CD4-positive, alpha-beta T cell treated with Interleukin-12 subunit alpha and Interleukin-12 subunit beta, for 1 hour (primary cell): ENCODE results near the gene SLC35F1.

ENCODE experiments used
- DNase-seq: peaks from one replicate; pipeline ENCODE4 v3.0.0-alpha.2; 2020

Gene SLC35F1

GRCh38 chr6:118206221-118206620, 299.2 kb downstream of the SLC35F1 start:
- no peak for DNase-seq

DNA sequence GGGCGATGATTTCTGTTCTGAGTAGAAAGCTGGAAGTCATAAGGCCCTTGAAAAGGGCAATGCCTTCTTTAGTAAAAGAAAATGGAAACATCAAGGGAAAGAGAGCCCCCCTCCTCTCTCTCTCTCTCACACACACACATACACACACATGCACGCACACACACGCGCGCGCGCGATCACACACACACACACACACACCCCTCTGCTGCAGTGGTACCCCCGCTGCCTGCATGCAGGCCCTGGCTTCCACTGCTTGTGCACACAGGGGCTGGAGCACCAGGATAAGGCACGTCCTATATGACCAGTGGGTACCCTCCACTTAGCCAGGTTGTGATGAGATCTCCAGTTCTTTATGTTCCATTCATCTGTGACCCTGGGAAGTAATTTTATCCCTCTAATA, 300.9 kb downstream of the SLC35F1 start:
- DNase-seq = no peak

DNA sequence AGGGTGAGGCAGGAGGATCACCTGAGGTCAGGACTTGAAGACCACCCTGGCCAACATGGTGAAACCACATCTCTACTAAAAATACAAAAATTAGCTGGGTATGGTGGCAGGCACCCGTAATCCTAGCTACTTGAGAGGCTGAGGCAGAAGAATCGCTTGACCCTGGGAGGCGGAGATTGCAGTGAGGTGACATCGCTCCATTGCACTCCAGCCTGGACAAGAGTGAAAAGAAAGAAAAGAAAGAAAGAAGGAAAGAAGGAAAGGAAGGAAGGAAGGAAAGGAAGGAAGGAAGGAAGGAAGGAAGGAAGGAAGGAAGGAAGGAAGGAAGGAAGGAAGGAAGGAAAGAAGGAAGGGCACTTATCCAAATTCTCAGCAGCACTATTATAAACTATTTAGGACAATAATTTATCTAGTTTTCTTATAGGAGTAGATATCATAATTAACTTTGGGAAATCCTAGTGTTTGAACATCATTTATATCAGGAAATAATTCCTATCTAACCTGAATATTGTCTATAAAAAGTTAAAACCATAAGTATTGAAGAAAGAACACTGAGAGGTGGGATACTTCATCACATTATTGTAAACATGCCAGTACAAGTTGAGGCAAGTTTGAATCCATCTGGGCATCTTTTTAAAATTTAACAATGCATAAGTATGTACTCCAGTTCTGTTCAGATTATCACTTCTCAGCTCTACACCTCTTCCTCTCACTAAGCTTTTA, 305.5 kb downstream of the SLC35F1 start:
- no peak for DNase-seq

- DNase-seq = no peak
These were observed 308.2 kb downstream of the SLC35F1 start for GRCh38 chr6:118215269-118215668.

- no peak for DNase-seq
These were observed 309.7 kb downstream of the SLC35F1 start for GRCh38 chr6:118216751-118217150.

DNA sequence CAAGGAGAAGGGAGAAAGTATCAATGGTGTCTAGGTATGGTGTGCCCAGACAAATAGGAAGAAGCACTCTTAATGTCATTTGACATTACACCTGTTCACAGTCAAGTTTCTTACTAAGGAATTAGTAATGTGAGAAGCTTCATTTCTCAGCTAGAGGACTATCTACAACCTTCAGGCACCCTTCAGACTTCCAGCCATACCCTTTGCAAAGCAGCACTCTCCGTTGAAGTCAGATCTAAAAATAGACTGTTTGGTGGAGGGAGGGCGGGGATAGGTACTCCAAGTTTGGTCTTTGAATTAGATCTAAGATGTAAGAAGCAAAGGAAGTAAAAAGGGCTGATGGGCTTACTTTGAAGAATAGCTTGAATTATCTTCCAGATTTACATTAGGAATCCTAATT, 311.1 kb downstream of the SLC35F1 start:
- no peak for DNase-seq

DNA sequence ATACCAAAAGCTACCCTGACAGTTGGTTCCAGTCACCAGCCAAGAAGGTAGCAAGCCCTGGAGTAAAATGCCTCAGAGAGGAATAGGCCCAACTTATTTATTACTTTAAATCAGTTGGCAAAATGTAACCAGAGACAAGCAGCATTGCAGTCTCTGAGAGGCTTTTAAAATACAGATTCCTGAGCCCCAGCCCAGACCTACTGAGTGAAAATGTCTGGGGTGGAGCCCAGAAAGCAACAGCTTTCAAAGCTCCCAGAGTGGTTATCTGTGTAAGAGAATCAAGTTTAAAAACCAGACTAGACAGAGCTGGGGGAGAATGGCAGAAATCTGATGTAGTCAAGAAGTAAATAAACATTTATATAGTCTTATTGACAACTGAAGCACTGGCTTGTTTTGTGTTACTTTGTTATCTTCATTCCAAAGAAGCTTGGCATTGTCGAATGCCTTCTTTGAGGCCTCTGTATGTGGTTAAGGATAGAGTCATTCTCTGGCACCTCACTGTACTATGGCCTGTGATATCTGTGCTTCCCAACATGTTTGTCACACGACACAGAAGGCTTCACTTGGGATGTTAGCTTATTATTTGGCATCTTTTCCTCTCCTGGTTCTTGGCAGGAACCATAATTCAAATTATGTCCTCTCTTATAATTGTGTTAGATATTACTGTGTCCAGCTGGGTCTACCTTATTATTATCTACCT, 313.5 kb downstream of the SLC35F1 start:
- no peak for DNase-seq

GRCh38 chr6:118223316-118223715, 316.3 kb downstream of the SLC35F1 start:
- no peak for DNase-seq

GRCh38 chr6:118228886-118229285, 321.8 kb downstream of the SLC35F1 start:
- DNase-seq = no peak

GRCh38 chr6:118240878-118241528, 333.9 kb downstream of the SLC35F1 start:
- no peak for DNase-seq

DNA sequence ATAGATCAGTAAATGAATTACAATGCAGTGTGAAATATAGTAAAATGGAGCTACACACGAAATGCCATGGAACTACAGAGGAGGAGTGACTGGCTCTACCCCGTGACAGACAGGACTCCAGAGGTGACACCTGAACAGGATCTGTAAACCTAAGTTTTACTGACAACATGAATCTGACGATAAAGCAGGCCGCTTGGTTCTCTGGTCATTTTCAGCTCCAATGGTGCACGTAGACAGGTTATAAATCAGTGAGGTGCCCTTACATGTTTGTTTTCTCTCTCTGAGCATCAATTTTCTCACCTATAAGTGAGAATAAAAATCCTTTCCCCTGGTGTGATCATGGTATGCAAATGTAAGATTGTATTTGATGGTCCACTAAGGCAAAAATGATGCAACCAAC, 339.3 kb downstream of the SLC35F1 start:
- no peak for DNase-seq

- DNase-seq = no peak
These were observed 341.1 kb downstream of the SLC35F1 start for GRCh38 chr6:118248171-118248570.

- DNase-seq = no peak
These were observed 342.6 kb downstream of the SLC35F1 start for GRCh38 chr6:118249680-118250079.

- DNase-seq = no peak
These were observed 345.4 kb downstream of the SLC35F1 start for GRCh38 chr6:118252474-118252873.

- no peak for DNase-seq
These were observed 346.7 kb downstream of the SLC35F1 start for GRCh38 chr6:118253741-118254140.

DNA sequence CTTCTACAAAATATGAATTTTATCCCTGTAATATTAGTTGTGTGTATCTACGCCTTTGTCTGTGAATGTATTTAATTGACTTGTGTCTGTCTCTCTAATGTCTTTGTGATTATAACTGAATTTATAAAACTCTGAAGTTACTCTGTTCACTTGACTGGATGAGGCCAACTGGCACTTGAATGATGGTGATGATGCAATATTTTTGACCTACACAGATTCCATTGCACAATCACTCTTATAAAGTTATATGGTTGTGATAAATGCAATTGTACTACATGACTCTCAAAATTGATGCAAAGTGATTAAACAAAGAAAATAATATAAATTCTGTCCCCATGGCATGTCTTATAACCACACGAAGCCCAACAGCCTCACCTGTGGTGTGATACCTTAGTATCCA, 353.8 kb downstream of the SLC35F1 start:
- DNase-seq = no peak

GRCh38 chr6:118263921-118264486, 356.9 kb downstream of the SLC35F1 start:
- DNase-seq = no peak

DNA sequence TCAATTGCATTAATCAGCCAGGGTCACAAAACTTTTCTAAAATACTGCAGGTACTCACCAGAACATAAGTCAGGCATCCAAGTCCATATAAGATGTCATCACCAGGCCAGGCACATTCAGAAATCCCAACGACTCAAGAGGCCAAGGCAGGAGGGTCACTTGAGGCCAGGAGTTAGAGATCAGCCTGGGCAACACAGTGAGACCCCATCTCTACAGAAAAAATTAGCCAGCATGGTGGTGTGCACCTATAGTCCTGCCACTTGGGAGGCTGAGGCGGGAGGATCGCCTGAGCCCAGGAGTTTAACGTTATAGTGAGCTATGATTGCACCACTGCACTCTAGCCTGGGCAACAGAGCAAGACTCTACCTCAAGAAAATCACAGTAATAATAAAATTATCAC, 362.6 kb downstream of the SLC35F1 start:
- no peak for DNase-seq

DNA sequence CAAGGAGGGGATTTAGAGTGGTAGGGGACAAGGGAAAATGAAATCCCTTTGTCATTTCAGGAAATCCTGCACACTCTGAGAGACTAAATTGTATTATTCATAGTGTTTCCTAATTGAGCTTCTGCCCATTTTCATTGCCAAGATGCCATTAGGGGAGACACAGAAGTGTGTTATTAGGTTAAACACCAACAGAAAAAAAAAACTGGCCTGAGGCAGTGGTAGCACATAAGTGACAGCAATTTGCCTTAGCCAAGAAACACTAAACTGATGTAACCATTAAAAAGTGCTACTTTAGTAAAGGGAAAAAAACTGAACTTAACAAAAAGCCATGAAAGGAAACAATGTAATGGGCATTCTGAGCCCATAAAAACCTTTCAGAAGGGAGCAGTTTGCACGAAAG, 370.6 kb downstream of the SLC35F1 start:
- DNase-seq = no peak

GRCh38 chr6:118280210-118280609, 373.1 kb downstream of the SLC35F1 start:
- no peak for DNase-seq

- DNase-seq = no peak
These were observed 374.2 kb downstream of the SLC35F1 start for GRCh38 chr6:118281291-118281690.

DNA sequence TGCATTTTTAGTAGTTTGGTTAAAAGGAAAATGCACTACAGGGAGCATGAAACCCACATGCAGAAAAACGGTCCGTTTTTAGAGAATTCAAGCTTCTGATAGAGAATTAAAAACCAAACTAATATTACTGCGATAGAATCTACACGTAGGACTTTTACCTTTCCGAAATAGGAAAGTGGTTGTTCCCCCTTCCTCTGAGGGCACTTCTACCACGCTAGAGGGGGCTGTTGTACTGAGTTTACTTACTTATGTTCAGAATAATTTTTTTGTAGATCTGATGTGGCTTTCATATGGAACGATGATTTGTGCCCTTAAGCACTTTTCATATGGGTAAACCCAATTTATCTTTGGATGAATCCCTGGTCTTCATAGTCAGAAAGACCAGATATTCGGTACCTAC, 376.7 kb downstream of the SLC35F1 start:
- peak; percentile 65 for DNase-seq

GRCh38 chr6:118284736-118285360, 377.8 kb downstream of the SLC35F1 start:
- DNase-seq = no peak
